ENCODE results near the gene ANO9.

ANO9 gene

GRCh38 chr11:449889-450808, 8.3 kb upstream of the ANO9 start, which contains the start of gene PTDSS2:
TSS of gene PTDSS2 (plus strand) at chr11:450279. CDS start at chr11:450456, 177 bp downstream.
- no peak for TF ChIP-seq CTCF (IDR thresholded peaks at IDR 0.05; ENCODE audit: low read depth, low read length)
- peak within 1 kb of the TSS; percentile 68 for H3K4me3 ChIP-seq (ENCODE audit: low read depth, low read length)
- in situ Hi-C loops (cut with HindIII; ENCODE audit: low sequenced_read_pairs), result no loop called here
- peak; percentile 96 for DNase-seq (ENCODE audit: low read depth, low spot score)

GRCh38 chr11:447923-448731, 6.3 kb upstream of the ANO9 start:
- DNase-seq (ENCODE audit: low read depth, low spot score), result peak; percentile 91
- TF ChIP-seq CTCF (IDR thresholded peaks at IDR 0.05; ENCODE audit: low read depth, low read length), result peak; percentile 82
- in situ Hi-C loops (cut with HindIII; ENCODE audit: low sequenced_read_pairs), result no loop called here
- peak overlapping the region; percentile 63 for H3K4me3 ChIP-seq (ENCODE audit: low read depth, low read length)

GRCh38 chr11:446891-447290, 5.1 kb upstream of the ANO9 start:
- TF ChIP-seq CTCF (IDR thresholded peaks at IDR 0.05; ENCODE audit: low read depth, low read length), result no peak
- in situ Hi-C loops (cut with HindIII; ENCODE audit: low sequenced_read_pairs), result no loop called here
- no peak for DNase-seq (ENCODE audit: low read depth, low spot score)
- H3K4me3 ChIP-seq (ENCODE audit: low read depth, low read length), result no peak overlapping the region

- no peak for TF ChIP-seq CTCF (IDR thresholded peaks at IDR 0.05; ENCODE audit: low read depth, low read length)
- DNase-seq (ENCODE audit: low read depth, low spot score), result no peak
- H3K4me3 ChIP-seq (ENCODE audit: low read depth, low read length), result no peak overlapping the region
- in situ Hi-C loops (cut with HindIII; ENCODE audit: low sequenced_read_pairs), result no loop called here
Observed at GRCh38 chr11:445765-446588, 4.2 kb upstream of the ANO9 start.

- H3K4me3 ChIP-seq (ENCODE audit: low read depth, low read length), result no peak overlapping the region
- DNase-seq (ENCODE audit: low read depth, low spot score), result peak; percentile 7
- no peak for TF ChIP-seq CTCF (IDR thresholded peaks at IDR 0.05; ENCODE audit: low read depth, low read length)
- in situ Hi-C loops (cut with HindIII; ENCODE audit: low sequenced_read_pairs), result no loop called here
Observed at GRCh38 chr11:444396-445144, 2.8 kb upstream of the ANO9 start.

All from astrocyte of the spinal cord (primary cell).